OCI-LY1 (cell line): ENCODE measurements around the gene SLC2A13.

ENCODE experiments used
- H2AFZ ChIP-seq: fragments of 200-600 bp; sonication (generic), shearing (Covaris generic); 2 replicates; pipeline ENCODE4 v1.6.0; 2014; ENCODE audit warnings: antibody characterized with exemption, mild to moderate bottlenecking, low read length
- H3F3A ChIP-seq: fragments of 200-600 bp; sonication (generic), shearing (Covaris generic); 2 replicates; pipeline ENCODE4 v1.6.0; 2014; ENCODE audit warnings: mild to moderate bottlenecking, antibody characterized with exemption, low read length, moderate library complexity; ENCODE audit not compliant: insufficient read depth
- H3K27ac ChIP-seq: fragments of 200-600 bp; sonication (generic); 2 replicates; pipeline ENCODE4 v1.5.1; 2014; ENCODE audit warnings: low read length, mixed run types, mild to moderate bottlenecking, low read depth; ENCODE audit not compliant: poor library complexity, severe bottlenecking
- H3K27me3 ChIP-seq: fragments of 200-600 bp; sonication (generic); 2 replicates; pipeline ENCODE4 v1.6.0; 2014; ENCODE audit warnings: antibody characterized with exemption, mild to moderate bottlenecking, low read length, moderate library complexity; ENCODE audit not compliant: insufficient read depth
- H3K36me3 ChIP-seq: fragments of 200-600 bp; sonication (generic); 2 replicates; pipeline ENCODE4 v1.6.1; 2014; ENCODE audit warnings: mild to moderate bottlenecking, antibody characterized with exemption, low read length, moderate library complexity, mixed read lengths; ENCODE audit not compliant: insufficient read depth
- H3K4me1 ChIP-seq: fragments of 200-600 bp; sonication (generic); 2 replicates; pipeline ENCODE4 v1.5.1; 2014; ENCODE audit warnings: mild to moderate bottlenecking, low read length, moderate library complexity; ENCODE audit not compliant: insufficient read depth, severe bottlenecking
- H3K4me2 ChIP-seq: fragments of 200-600 bp; sonication (generic), shearing (Covaris generic); 2 replicates; pipeline ENCODE4 v1.6.1; 2014; ENCODE audit warnings: low read length
- H3K4me3 ChIP-seq: fragments of 200-600 bp; sonication (generic); 2 replicates; pipeline ENCODE4 v1.5.1; 2014; ENCODE audit warnings: low read length, low read depth, mild to moderate bottlenecking, mixed read lengths; ENCODE audit not compliant: poor library complexity, severe bottlenecking
- H3K79me2 ChIP-seq: fragments of 200-600 bp; shearing (Covaris generic); 2 replicates; pipeline ENCODE4 v1.6.1; 2016; ENCODE audit warnings: mixed run types, low read length, mixed read lengths; ENCODE audit not compliant: insufficient read depth
- H3K9ac ChIP-seq: fragments of 200-600 bp; sonication (generic), shearing (Covaris generic); 2 replicates; pipeline ENCODE4 v1.6.1; 2014; ENCODE audit warnings: mild to moderate bottlenecking, low read length, mixed read lengths
- H3K9me2 ChIP-seq: fragments of 200-600 bp; sonication (generic), shearing (Covaris generic); 2 replicates; pipeline ENCODE4 v1.6.1; 2014; ENCODE audit warnings: low read depth, mild to moderate bottlenecking, low read length, mixed read lengths
- H3K9me3 ChIP-seq: fragments of 200-600 bp; shearing (Covaris generic); 2 replicates; pipeline ENCODE4 v1.6.1; 2014; ENCODE audit warnings: low read length, mixed read lengths
- H4K20me1 ChIP-seq: fragments of 200-600 bp; sonication (generic), shearing (Covaris generic); 2 replicates; pipeline ENCODE4 v1.6.0; 2016; ENCODE audit warnings: mild to moderate bottlenecking, low read length; ENCODE audit not compliant: insufficient read depth
- CTCF ChIP-seq: fragments of 200-600 bp; sonication (generic), shearing (Covaris generic); IDR thresholded peaks from 2 replicates; pipeline ENCODE4 v1.5.1; 2017; ENCODE audit warnings: mild to moderate bottlenecking, antibody characterized with exemption, low read length, moderate library complexity, mixed read lengths
- EZH2 ChIP-seq: fragments of 200-600 bp; sonication (generic), shearing (Covaris generic); IDR thresholded peaks from 2 replicates; pipeline ENCODE4 v1.8.0; 2017; ENCODE audit warnings: borderline replicate concordance, mixed run types, mild to moderate bottlenecking, antibody characterized with exemption, low read length, moderate library complexity, mixed read lengths

Gene SLC2A13

GRCh38 chr12:39867631-39868327 lies 238.1 kb downstream of the SLC2A13 start:
- no peaks in the 10 kb centered on the region for H3K79me2 ChIP-seq
- no peaks in the 10 kb centered on the region for H3K27me3 ChIP-seq
- H3K4me2 ChIP-seq, result no peak overlapping the region
- H3K27ac ChIP-seq, result no peak overlapping the region
- no peaks in the 10 kb centered on the region for H3F3A ChIP-seq
- no peaks in the 10 kb centered on the region for H3K36me3 ChIP-seq
- no peaks in the 10 kb centered on the region for H3K4me1 ChIP-seq
- no peak overlapping the region for H2AFZ ChIP-seq
- H3K9ac ChIP-seq, result no peak overlapping the region
- H3K4me3 ChIP-seq, result no peak overlapping the region
- H4K20me1 ChIP-seq, result no peaks in the 10 kb centered on the region
- H3K9me2 ChIP-seq, result no peaks in the 10 kb centered on the region
- H3K9me3 ChIP-seq, result no peaks in the 10 kb centered on the region
- TF ChIP-seq EZH2 (no peak), CTCF (no peak)

DNA sequence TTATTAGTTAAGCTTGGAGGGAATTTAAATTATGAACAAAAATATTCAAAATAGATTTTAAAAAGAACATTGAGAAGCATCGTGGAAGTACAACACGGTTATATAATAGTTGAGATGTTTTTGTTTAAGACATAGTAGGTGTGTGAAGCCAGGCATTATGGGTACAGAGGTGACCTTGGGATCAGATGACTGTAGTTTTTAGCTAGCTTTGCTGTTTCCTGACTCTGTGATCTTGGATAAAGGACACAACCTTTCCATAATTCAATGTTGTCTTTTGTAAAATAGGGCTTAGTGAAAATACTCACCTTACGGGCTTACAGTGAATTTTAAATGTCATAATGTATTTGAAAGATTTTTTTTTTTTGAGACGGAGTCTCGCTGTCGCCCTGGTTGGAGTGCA lies 239.7 kb downstream of the SLC2A13 start:
- Histone ChIP-seq H3K27me3 (no peaks in the 10 kb centered on the region), H3K9me3 (no peaks in the 10 kb centered on the region), H3K9ac (no peak overlapping the region), H3K9me2 (no peaks in the 10 kb centered on the region), H2AFZ (no peak overlapping the region), H3K27ac (no peak overlapping the region), H3K36me3 (no peaks in the 10 kb centered on the region), H3K4me2 (no peak overlapping the region), H4K20me1 (no peaks in the 10 kb centered on the region), H3K4me1 (no peaks in the 10 kb centered on the region), H3K79me2 (no peaks in the 10 kb centered on the region), H3K4me3 (no peak overlapping the region), H3F3A (no peaks in the 10 kb centered on the region)
- no peak for TF ChIP-seq CTCF
- TF ChIP-seq EZH2, result no peak

DNA sequence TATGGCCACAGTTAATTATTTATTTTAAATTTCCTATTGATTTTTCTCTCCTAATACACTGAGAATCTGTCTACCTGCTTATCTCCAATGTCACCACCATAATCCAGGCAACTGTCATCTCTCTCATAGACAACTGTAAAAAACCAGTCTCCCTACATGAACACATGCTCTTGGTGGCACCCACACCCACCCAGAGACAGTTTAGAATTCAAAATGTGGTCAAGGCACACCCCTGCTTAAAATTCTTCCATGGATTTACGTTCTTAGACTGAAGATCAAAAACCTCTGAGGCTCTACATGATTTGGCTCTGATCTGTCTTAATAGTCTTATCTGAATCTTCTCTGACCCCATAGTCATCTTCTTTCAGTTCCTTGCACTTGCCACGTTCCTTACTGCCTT lies 245.2 kb downstream of the SLC2A13 start:
- Histone ChIP-seq H3K9ac (no peak overlapping the region), H3K4me1 (no peaks in the 10 kb centered on the region)
- no peak for TF ChIP-seq EZH2
- TF ChIP-seq CTCF, result no peak

More for the DNA sequence above, 245.2 kb downstream of the SLC2A13 start:
- H3F3A ChIP-seq, result no peaks in the 10 kb centered on the region
- H4K20me1 ChIP-seq, result no peaks in the 10 kb centered on the region
- H3K27me3 ChIP-seq, result no peaks in the 10 kb centered on the region
- H3K9me2 ChIP-seq, result no peaks in the 10 kb centered on the region
- H3K4me2 ChIP-seq, result no peak overlapping the region
- H2AFZ ChIP-seq, result no peak overlapping the region
- H3K27ac ChIP-seq, result no peak overlapping the region
- no peaks in the 10 kb centered on the region for H3K36me3 ChIP-seq
- H3K4me3 ChIP-seq, result no peak overlapping the region
- no peaks in the 10 kb centered on the region for H3K79me2 ChIP-seq
- no peaks in the 10 kb centered on the region for H3K9me3 ChIP-seq
